Erythroblast (primary cell): ENCODE measurements around the gene CARNS1.

Experiments
- GATA1 ChIP-seq: IDR thresholded peaks from 2 replicates; pipeline ENCODE4 v1.6.1; 2011; ENCODE audit warnings: low read depth, mild to moderate bottlenecking, control low read depth, low read length, moderate library complexity
- POLR2A ChIP-seq: IDR thresholded peaks from 2 replicates; pipeline ENCODE4 v1.6.1; 2011; ENCODE audit warnings: mild to moderate bottlenecking, low read length

GRCh38 chr11:67391304-67392182, 23.9 kb upstream of the CARNS1 start, which contains the start of gene RAD9A:
- TF ChIP-seq POLR2A, result peak; percentile 70
- TF ChIP-seq GATA1, result no peak
